Measurements from ENCODE around the gene TRIM28.

Gene TRIM28

GRCh38 chr19:58579473-58580142 lies 35.7 kb downstream of the TRIM28 start:
- no peak for DNase-seq

- peak; percentile 93 to 94 for DNase-seq
Measured at GRCh38 chr19:58581227-58582141, 37.6 kb downstream of the TRIM28 start.

- DNase-seq, result no peak
Measured at GRCh38 chr19:58582985-58583384, 39.1 kb downstream of the TRIM28 start.

DNA sequence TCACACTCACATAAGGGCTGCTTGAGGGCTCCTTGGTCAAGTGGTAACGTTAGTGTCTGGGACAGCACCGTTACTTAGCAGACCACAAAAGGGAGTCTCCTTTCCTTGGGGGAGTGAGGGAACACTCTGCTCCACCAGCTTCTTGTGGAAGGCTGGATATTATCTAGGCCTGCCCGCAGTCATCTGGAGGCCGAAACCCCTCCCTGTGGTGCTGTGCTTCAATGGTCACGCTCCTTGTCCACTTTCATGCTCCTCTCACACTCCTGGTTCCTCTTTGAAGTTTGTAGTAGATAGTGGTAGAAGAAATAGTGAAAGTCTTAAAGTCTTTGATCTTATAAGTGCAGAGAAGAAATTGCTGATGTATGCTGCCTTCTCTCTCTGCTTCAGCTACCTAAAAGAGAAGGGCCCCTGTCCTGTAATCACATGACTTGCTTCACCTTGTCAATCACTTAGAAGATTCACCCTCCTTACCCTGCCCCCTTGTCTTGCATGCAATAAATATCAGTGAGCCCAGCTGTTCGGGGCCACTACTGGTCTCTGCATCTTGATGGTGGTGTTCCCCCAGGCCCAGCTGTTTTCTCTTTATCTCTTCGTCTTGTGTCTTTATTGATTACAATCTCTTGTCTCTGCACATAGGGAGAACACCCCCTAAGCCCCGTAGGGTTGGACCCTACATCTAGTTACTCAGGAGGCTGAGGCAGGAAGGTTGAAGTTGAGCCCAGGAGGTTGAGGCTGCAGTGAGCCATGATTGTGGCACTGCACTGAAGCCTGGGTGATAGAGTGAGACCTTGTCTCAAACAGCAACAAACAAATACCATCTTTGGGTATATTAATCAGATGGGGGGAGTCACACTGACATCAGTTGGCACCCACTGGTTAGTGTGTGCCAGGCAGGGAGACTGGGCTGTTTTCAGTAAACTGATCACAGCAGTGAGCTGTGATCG lies 40.9 kb downstream of the TRIM28 start:
- DNase-seq, result no peak

- no peak for DNase-seq
Measured at GRCh38 chr19:58585442-58586132, 41.7 kb downstream of the TRIM28 start.

GRCh38 chr19:58586133-58586765 lies 42.4 kb downstream of the TRIM28 start:
- no peak for DNase-seq

Data from stimulated activated CD4-positive, alpha-beta T cell treated with anti-CD3 and anti-CD28 coated beads, Interleukin-2, amount 100 ng/mL, for 24 hours (primary cell).